Gastrocnemius medialis (tissue), 4 donors: ENCODE measurements around the gene RHOT2. TPM values are rescaled to one million over a fixed set of nuclear protein-coding genes. Genes with fewer than 3 reads are reported as not detected.

ENCODE experiments used
- ATAC-seq, 2 donors: fragments of 150-250 bp; one replicate each; pipeline ENCODE4 v1.9.1; 2016
- DNase-seq, 2 donors: peaks; one replicate each; pipeline ENCODE4 v3.0.0-alpha.2; 2019
- H3K27ac ChIP-seq, 4 donors: fragments of 200-600 bp; sonication (generic); 1 replicate in 1 of 4; 2 replicates in 3 of 4; pipeline ENCODE4 v1.5.1; 2016 to 2018; ENCODE audit warnings: mild to moderate bottlenecking in 2 of 4, moderate library complexity in 1 of 4
- H3K27me3 ChIP-seq, 3 donors: fragments of 200-600 bp; sonication (generic) in 2 of 3; 1 replicate in 1 of 3; 2 replicates in 2 of 3; pipeline versions ENCODE4 v1.5.1 to v1.6.0; 2016 to 2019; ENCODE audit warnings: mild to moderate bottlenecking in 1 of 3, moderate library complexity in 1 of 3
- H3K36me3 ChIP-seq, 2 donors: fragments of 200-600 bp; sonication (generic) in 1 of 2; one replicate each; pipeline ENCODE4 v1.5.1; 2017 to 2018
- H3K4me1 ChIP-seq, 2 donors: fragments of 200-600 bp; sonication (generic) in 1 of 2; one replicate each; pipeline ENCODE4 v1.5.1; 2016 to 2017; ENCODE audit warnings: mild to moderate bottlenecking in 2 of 2
- H3K4me3 ChIP-seq, 4 donors: fragments of 200-600 bp; sonication (generic) in 3 of 4; 1 replicate in 1 of 4; 2 replicates in 3 of 4; pipeline ENCODE4 v1.5.1; 2016 to 2019; ENCODE audit warnings: mild to moderate bottlenecking in 2 of 4
- H3K9me3 ChIP-seq, 3 donors: fragments of 200-600 bp; sonication (generic) in 2 of 3; 1 replicate in 1 of 3; 2 replicates in 2 of 3; pipeline ENCODE4 v1.5.1; 2016 to 2019
- CTCF ChIP-seq, 5 experiments: fragments of 450-650 bp in 3 of 5; fragments of 200-600 bp in 2 of 5; sonication (generic) in 2 of 5; IDR thresholded peaks in 4 of 5; conservative IDR thresholded peaks in 1 of 5; 1 replicate in 4 of 5; 2 replicates in 1 of 5; pipeline ENCODE4 v1.5.1; 2016 to 2019; ENCODE audit warnings: antibody characterized with exemption in 5 of 5, mild to moderate bottlenecking in 3 of 5, moderate library complexity in 3 of 5
- POLR2A ChIP-seq, 2 donors: fragments of 450-650 bp; IDR thresholded peaks; one replicate each; pipeline ENCODE4 v1.6.1; 2017; ENCODE audit warnings: antibody characterized with exemption in 2 of 2, mild to moderate bottlenecking in 2 of 2, moderate library complexity in 2 of 2
- in situ Hi-C, 4 donors: fragments of 200-750 bp; cut with MboI; loops; one replicate each; pipeline versions ENCODE4 v1.15.0 to v1.8.0; 2017; ENCODE audit warnings: low sequenced_read_pairs in 4 of 4
- intact Hi-C: fragments of 100-400 bp; cut with DNase I; formaldehyde crosslinking; loops from one replicate; pipeline ENCODE4 v1.15.1; 2023; ENCODE audit warnings: low total_unique reads
- total RNA-seq, 4 donors: library from RNA; depleted of rRNA; stranded (reverse); fragments of >200 nt; gene quantifications; one replicate each; pipeline versions ENCODE4 v1.1.0 to v1.2.3, GENCODE V29; 2016

RHOT2 gene
- total RNA-seq, 4 donors from 2014 or later = 20.9 to 41.6 (median 27.3) TPM

DNA sequence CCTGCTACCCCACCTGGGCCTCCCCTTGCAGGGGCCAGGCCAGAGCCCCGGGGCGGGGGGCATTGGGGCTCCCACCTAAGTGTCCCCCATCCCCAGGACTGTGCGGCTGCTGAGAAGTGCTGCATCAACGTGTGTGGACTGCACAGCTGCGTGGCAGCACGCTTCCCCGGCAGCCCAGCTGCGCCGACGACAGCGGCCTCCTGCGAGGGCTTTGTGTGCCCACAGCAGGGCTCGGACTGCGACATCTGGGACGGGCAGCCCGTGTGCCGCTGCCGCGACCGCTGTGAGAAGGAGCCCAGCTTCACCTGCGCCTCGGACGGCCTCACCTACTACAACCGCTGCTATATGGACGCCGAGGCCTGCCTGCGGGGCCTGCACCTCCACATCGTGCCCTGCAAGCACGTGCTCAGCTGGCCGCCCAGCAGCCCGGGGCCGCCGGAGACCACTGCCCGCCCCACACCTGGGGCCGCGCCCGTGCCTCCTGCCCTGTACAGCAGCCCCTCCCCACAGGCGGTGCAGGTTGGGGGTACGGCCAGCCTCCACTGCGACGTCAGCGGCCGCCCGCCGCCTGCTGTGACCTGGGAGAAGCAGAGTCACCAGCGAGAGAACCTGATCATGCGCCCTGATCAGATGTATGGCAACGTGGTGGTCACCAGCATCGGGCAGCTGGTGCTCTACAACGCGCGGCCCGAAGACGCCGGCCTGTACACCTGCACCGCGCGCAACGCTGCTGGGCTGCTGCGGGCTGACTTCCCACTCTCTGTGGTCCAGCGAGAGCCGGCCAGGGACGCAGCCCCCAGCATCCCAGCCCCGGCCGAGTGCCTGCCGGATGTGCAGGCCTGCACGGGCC, 35.2 kb upstream of the RHOT2 start:
- intact Hi-C loops (no loop called here), in situ Hi-C loops (no loop called here)
- Histone ChIP-seq H3K27ac (no peak overlapping the region), H3K4me1 (peaks cover 20 to 22% of the 10 kb centered on the region in 2 donors), H3K36me3 (peaks cover 0 to 8% of the 10 kb centered on the region in 2 donors), H3K9me3 (no peaks in the 10 kb centered on the region), H3K27me3 (no peaks in the 10 kb centered on the region), H3K4me3 (no peak overlapping the region)
- DNase-seq = no peak
- ATAC-seq = no peak
- TF ChIP-seq POLR2A (IDR thresholded peaks at IDR 0.05) (no peak), CTCF (IDR thresholded peaks at IDR 0.05 in 4 of 5, conservative IDR thresholded peaks at IDR 0.05 in 1 of 5) (no peak)

DNA sequence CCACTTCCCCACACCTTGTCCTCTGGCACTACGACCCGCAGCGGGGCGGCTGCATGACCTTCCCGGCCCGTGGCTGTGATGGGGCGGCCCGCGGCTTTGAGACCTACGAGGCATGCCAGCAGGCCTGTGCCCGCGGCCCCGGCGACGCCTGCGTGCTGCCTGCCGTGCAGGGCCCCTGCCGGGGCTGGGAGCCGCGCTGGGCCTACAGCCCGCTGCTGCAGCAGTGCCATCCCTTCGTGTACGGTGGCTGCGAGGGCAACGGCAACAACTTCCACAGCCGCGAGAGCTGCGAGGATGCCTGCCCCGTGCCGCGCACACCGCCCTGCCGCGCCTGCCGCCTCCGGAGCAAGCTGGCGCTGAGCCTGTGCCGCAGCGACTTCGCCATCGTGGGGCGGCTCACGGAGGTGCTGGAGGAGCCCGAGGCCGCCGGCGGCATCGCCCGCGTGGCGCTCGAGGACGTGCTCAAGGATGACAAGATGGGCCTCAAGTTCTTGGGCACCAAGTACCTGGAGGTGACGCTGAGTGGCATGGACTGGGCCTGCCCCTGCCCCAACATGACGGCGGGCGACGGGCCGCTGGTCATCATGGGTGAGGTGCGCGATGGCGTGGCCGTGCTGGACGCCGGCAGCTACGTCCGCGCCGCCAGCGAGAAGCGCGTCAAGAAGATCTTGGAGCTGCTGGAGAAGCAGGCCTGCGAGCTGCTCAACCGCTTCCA, 34.4 kb upstream of the RHOT2 start:
- no peak overlapping the region for H3K4me3 ChIP-seq
- H3K36me3 ChIP-seq = peaks cover 0 to 8% of the 10 kb centered on the region in 2 donors
- intact Hi-C loops = no loop called here
- H3K9me3 ChIP-seq = no peaks in the 10 kb centered on the region
- no peaks in the 10 kb centered on the region for H3K27me3 ChIP-seq
- H3K27ac ChIP-seq = no peak overlapping the region
- no peak for TF ChIP-seq CTCF (IDR thresholded peaks at IDR 0.05 in 4 of 5, conservative IDR thresholded peaks at IDR 0.05 in 1 of 5)
- TF ChIP-seq POLR2A (IDR thresholded peaks at IDR 0.05) = no peak
- ATAC-seq = no peak
- peaks cover 23 to 28% of the 10 kb centered on the region in 2 donors for H3K4me1 ChIP-seq
- in situ Hi-C loops = no loop called here
- DNase-seq = no peak

GRCh38 chr16:634051-634670, 33.8 kb upstream of the RHOT2 start:
- Histone ChIP-seq H3K36me3 (peaks cover 0 to 8% of the 10 kb centered on the region in 2 donors), H3K4me3 (no peak overlapping the region), H3K27ac (no peak overlapping the region), H3K27me3 (no peaks in the 10 kb centered on the region), H3K4me1 (peaks cover 23 to 28% of the 10 kb centered on the region in 2 donors), H3K9me3 (no peaks in the 10 kb centered on the region)
- ATAC-seq = no peak
- no peak for DNase-seq
- in situ Hi-C loops (no loop called here), intact Hi-C loops (no loop called here)
- TF ChIP-seq CTCF (IDR thresholded peaks at IDR 0.05 in 4 of 5, conservative IDR thresholded peaks at IDR 0.05 in 1 of 5) = no peak
- TF ChIP-seq POLR2A (IDR thresholded peaks at IDR 0.05) = no peak

DNA sequence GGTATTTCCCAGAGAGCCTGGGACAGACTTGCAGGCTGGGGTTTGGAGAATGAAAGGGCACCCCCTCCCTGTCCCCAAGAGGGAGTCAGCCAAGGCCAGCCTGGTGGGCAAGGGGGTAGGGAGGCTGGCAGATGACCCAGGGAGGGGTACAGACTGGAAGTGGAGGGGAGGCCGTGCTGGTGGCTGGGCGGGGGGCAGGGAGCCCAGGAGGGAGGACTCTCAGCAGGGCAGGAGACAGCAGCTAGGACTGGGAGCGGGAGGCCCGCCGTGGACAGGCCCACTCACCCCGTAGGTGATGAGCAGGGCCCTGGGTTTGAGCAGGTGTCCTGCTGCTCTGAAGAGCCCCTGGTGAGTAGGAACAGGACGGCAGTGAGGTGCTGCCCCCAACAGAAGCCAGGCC, 32.9 kb upstream of the RHOT2 start:
- DNase-seq (no peak), ATAC-seq (no peak)
- Histone ChIP-seq H3K9me3 (no peaks in the 10 kb centered on the region), H3K4me1 (peaks cover 18 to 24% of the 10 kb centered on the region in 2 donors), H3K36me3 (peaks cover 0 to 8% of the 10 kb centered on the region in 2 donors), H3K27ac (peak overlapping the region in 1 of 4 donors; percentile 97), H3K27me3 (no peaks in the 10 kb centered on the region), H3K4me3 (peak overlapping the region in 2 of 4 donors; percentile 81 to 98)
- TF ChIP-seq POLR2A (IDR thresholded peaks at IDR 0.05) (no peak), CTCF (IDR thresholded peaks at IDR 0.05 in 4 of 5, conservative IDR thresholded peaks at IDR 0.05 in 1 of 5) (no peak)
- in situ Hi-C loops = no loop called here
- intact Hi-C loops = no loop called here
